HCT116 (cell line): ENCODE results near the gene FEV. TPM values are rescaled to one million over a fixed set of nuclear protein-coding genes. Genes with fewer than 3 reads are reported as not detected.

Experiments used
- ATAC-seq: fragments of 200-7000 bp; cut with Tn5 transposase; 2 replicates; pipeline ENCODE4 v1.9.1; 2020; ENCODE audit warnings: mild to moderate bottlenecking, moderate library complexity
- BruUV-seq: library from RNA; stranded (reverse); fragments of 400-500 nt; replicated peaks from 2 replicates; lab custom pipeline; 2021; lab: Mats Ljungman, UMichigan
- CTCF ChIA-PET: fragments of 300-600 bp; sonication (Branson Sonifier 250); formaldehyde crosslinking; loops from one replicate; lab custom pipeline; 2021; ENCODE audit warnings: antibody characterized with exemption; lab: Charles Lee
- POLR2A ChIA-PET: fragments of 300-600, 350-600 bp; sonication (Branson Sonifier 250); formaldehyde crosslinking; loops from one replicate; lab custom pipeline; 2021; ENCODE audit warnings: antibody characterized with exemption; lab: Charles Lee
- RAD21 ChIA-PET, 2 experiments: fragments of 300-600 bp; sonication (Branson Sonifier 250); formaldehyde crosslinking; loops; one replicate each; lab custom pipeline; 2023; ENCODE audit warnings: low total read pairs in 2 of 2; ENCODE audit not compliant: uncharacterized antibody in 2 of 2, unreplicated experiment in 2 of 2, low non-redundant PET in 1 of 2; lab: Charles Lee
- DNase-seq: peaks from one replicate; pipeline ENCODE4 v3.0.0-alpha.2; 2010; ENCODE audit warnings: low read depth, low spot score
- H2AFZ ChIP-seq: fragments of 200-600 bp; shearing (Covaris generic), sonication (generic); 2 replicates; pipeline ENCODE4 v1.6.1; 2017; ENCODE audit warnings: low read depth, mixed run types, mixed read lengths, antibody characterized with exemption, low read length; ENCODE audit not compliant: poor library complexity, severe bottlenecking
- H3K27ac ChIP-seq: 2 replicates; pipeline ENCODE4 v1.5.1; 2012; ENCODE audit warnings: low read depth, low read length
- H3K27me3 ChIP-seq: fragments of 200-600 bp; sonication (generic); 2 replicates; pipeline ENCODE4 v1.6.1; 2016; ENCODE audit warnings: mixed run types, low read length, mixed read lengths; ENCODE audit not compliant: insufficient read depth
- H3K36me3 ChIP-seq, 2 experiments: fragments of 200-500 bp in 1 of 2; fragments of 200-600 bp in 1 of 2; sonication (Bioruptor generic) in 1 of 2; sonication (generic) in 1 of 2; 2 replicates each; pipeline versions ENCODE4 v1.5.1 to v1.6.1; 2014 to 2016; ENCODE audit warnings: low read length in 2 of 2, inconsistent platforms in 1 of 2, mixed read lengths in 1 of 2, mixed run types in 1 of 2; ENCODE audit not compliant: insufficient read depth in 2 of 2, control insufficient read depth in 1 of 2
- H3K4me1 ChIP-seq, 2 experiments: fragments of 200-600 bp in 1 of 2; sonication (generic) in 1 of 2; 2 replicates each; pipeline versions ENCODE4 v1.5.1 to v1.6.1; 2012 to 2017; ENCODE audit warnings: low read length in 2 of 2, inconsistent platforms in 1 of 2, mild to moderate bottlenecking in 1 of 2, mixed read lengths in 1 of 2, mixed run types in 1 of 2, moderate library complexity in 1 of 2; ENCODE audit not compliant: insufficient read depth in 2 of 2, control insufficient read depth in 1 of 2
- H3K4me2 ChIP-seq: fragments of 200-600 bp; sonication (generic); 2 replicates; pipeline ENCODE4 v1.6.1; 2017; ENCODE audit warnings: mixed run types, low read length, mixed read lengths
- H3K4me3 ChIP-seq, 2 experiments: fragments of 200-600 bp in 1 of 2; sonication (generic) in 1 of 2; replicated peaks in 1 of 2; 2 replicates each; pipeline ENCODE4 v1.5.1; 2011 to 2016; ENCODE audit warnings: low read length in 2 of 2, control low read depth in 1 of 2, low read depth in 1 of 2, mild to moderate bottlenecking in 1 of 2, mixed read lengths in 1 of 2, mixed run types in 1 of 2
- H3K79me2 ChIP-seq: fragments of 200-600 bp; sonication (generic); 2 replicates; pipeline ENCODE4 v1.6.1; 2017; ENCODE audit warnings: mild to moderate bottlenecking, mixed run types, low read length, moderate library complexity, mixed read lengths; ENCODE audit not compliant: insufficient read depth
- H3K9ac ChIP-seq: fragments of 200-600 bp; sonication (generic); 2 replicates; pipeline ENCODE4 v1.6.1; 2016; ENCODE audit warnings: low read length, mixed read lengths
- H3K9me2 ChIP-seq: fragments of 200-600 bp; sonication (generic), shearing (Covaris generic); 2 replicates; pipeline ENCODE4 v1.6.1; 2017; ENCODE audit warnings: mixed run types, mild to moderate bottlenecking, moderate library complexity; ENCODE audit not compliant: insufficient read depth
- H3K9me3 ChIP-seq, 2 experiments: fragments of 200-500 bp in 1 of 2; fragments of 200-600 bp in 1 of 2; sonication (Bioruptor generic) in 1 of 2; sonication (generic) in 1 of 2; 2 replicates each; pipeline ENCODE4 v1.6.1; 2014 to 2017; ENCODE audit warnings: low read length in 2 of 2, mixed read lengths in 2 of 2, inconsistent platforms in 1 of 2, low read depth in 1 of 2, mild to moderate bottlenecking in 1 of 2, mixed run types in 1 of 2, moderate library complexity in 1 of 2; ENCODE audit not compliant: control insufficient read depth in 1 of 2, insufficient read depth in 1 of 2
- H4K20me1 ChIP-seq: fragments of 200-600 bp; sonication (generic), shearing (Covaris generic); 2 replicates; pipeline ENCODE4 v1.6.1; 2017; ENCODE audit warnings: mixed run types, mild to moderate bottlenecking, moderate library complexity; ENCODE audit not compliant: insufficient read depth
- ATF3 ChIP-seq: IDR thresholded peaks from 2 replicates; pipeline ENCODE4 v1.6.1; 2012
- CBX3 ChIP-seq: IDR thresholded peaks from 2 replicates; pipeline ENCODE4 v1.6.1; 2012; ENCODE audit warnings: low read depth
- CEBPB ChIP-seq: IDR thresholded peaks from 2 replicates; pipeline ENCODE4 v1.6.1; 2012; ENCODE audit warnings: low read depth
- EGR1 ChIP-seq: IDR thresholded peaks from 2 replicates; pipeline ENCODE4 v1.6.1; 2012; ENCODE audit warnings: low read depth
- ELF1 ChIP-seq: IDR thresholded peaks from 2 replicates; pipeline ENCODE4 v1.6.1; 2012; ENCODE audit warnings: low read depth, borderline replicate concordance
- EZH2 ChIP-seq: fragments of 200-600 bp; sonication (generic); IDR thresholded peaks from 2 replicates; pipeline ENCODE4 v1.6.1; 2017; ENCODE audit warnings: antibody characterized with exemption, mixed run types
- FOSL1 ChIP-seq: IDR thresholded peaks from 2 replicates; pipeline ENCODE4 v1.6.1; 2012; ENCODE audit warnings: low read depth
- JUND ChIP-seq: IDR thresholded peaks from 2 replicates; pipeline ENCODE4 v1.6.1; 2012
- POLR2AphosphoS5 ChIP-seq: IDR thresholded peaks from 2 replicates; pipeline ENCODE4 v1.6.1; 2011; ENCODE audit warnings: mild to moderate bottlenecking, low read depth, low read length, moderate library complexity
- RAD21 ChIP-seq: IDR thresholded peaks from 2 replicates; pipeline ENCODE4 v1.6.1; 2012; ENCODE audit warnings: low read depth, mild to moderate bottlenecking
- REST ChIP-seq: IDR thresholded peaks from 2 replicates; pipeline ENCODE4 v1.6.1; 2012; ENCODE audit warnings: low read depth
- SP1 ChIP-seq: IDR thresholded peaks from 2 replicates; pipeline ENCODE4 v1.6.1; 2012; ENCODE audit warnings: low read depth
- ZNF274 ChIP-seq: fragments of 200-500 bp; sonication (Bioruptor generic); IDR thresholded peaks from 2 replicates; pipeline ENCODE4 v1.6.1; 2014; ENCODE audit warnings: mild to moderate bottlenecking, low read depth, low read length, inconsistent platforms
- intact Hi-C: fragments of 100-400 bp; cut with micrococcal nuclease; formaldehyde crosslinking; loops from 2 replicates; pipeline ENCODE4 v1.10.0; 2022
- total RNA-seq: library from RNA; stranded (reverse); gene quantifications from one replicate; pipeline ENCODE4 v1.2.1, GENCODE V29; 2021; ENCODE audit not compliant: unreplicated experiment

The FEV gene
- total RNA-seq, 1 experiment from 2014 or later = not detected

GRCh38 chr2:219019436-219019835, 34.5 kb upstream of the FEV start:
- TF ChIP-seq REST (no peak), CEBPB (no peak), FOSL1 (no peak), RAD21 (no peak), ZNF274 (no peak), EZH2 (no peak), ATF3 (no peak), EGR1 (no peak), CBX3 (no peak), JUND (no peak), SP1 (no peak), POLR2AphosphoS5 (no peak), ELF1 (no peak)
- no peaks in the 10 kb centered on the region for H4K20me1 ChIP-seq
- no peaks in the 10 kb centered on the region for H3K79me2 ChIP-seq
- no peak overlapping the region for H3K4me3 ChIP-seq
- intact Hi-C loops = no loop called here
- no peak overlapping the region for H2AFZ ChIP-seq
- no TSS peak for BruUV-seq
- CTCF ChIA-PET = interaction anchor here (0.6 to 3.9 kb wide), 4 partner anchors 9 to 23 kb away, joined by 3 to 21 read pairs (median 4); no protein-coding TSS in a partner anchor
- RAD21 ChIA-PET = no interaction called here
- no peaks in the 10 kb centered on the region for H3K9me3 ChIP-seq
- POLR2A ChIA-PET = no interaction called here
- no peak overlapping the region for H3K27ac ChIP-seq
- no peaks in the 10 kb centered on the region for H3K4me1 ChIP-seq
- no peaks in the 10 kb centered on the region for H3K36me3 ChIP-seq
- H3K9me2 ChIP-seq = no peaks in the 10 kb centered on the region
- H3K9ac ChIP-seq = no peak overlapping the region
- ATAC-seq (no peak), DNase-seq (no peak)
- no peak overlapping the region for H3K4me2 ChIP-seq
- H3K27me3 ChIP-seq = no peaks in the 10 kb centered on the region
